Lower leg skin (tissue), 3 donors: Measurements from ENCODE around the gene PRKCE.

Source experiments
- POLR2A ChIP-seq, 2 donors: fragments of 450-650 bp; IDR thresholded peaks; one replicate each; pipeline ENCODE4 v1.6.1; 2016 to 2017; ENCODE audit warnings: antibody characterized with exemption in 2 of 2, mild to moderate bottlenecking in 1 of 2, moderate library complexity in 1 of 2
- TF ChIP-seq, protein P1 (sequence below), 3 donors: fragments of 450-650 bp; IDR thresholded peaks; one replicate each; pipeline ENCODE4 v1.5.1; 2016; ENCODE audit warnings: antibody characterized with exemption in 3 of 3, mild to moderate bottlenecking in 3 of 3, moderate library complexity in 2 of 3

GRCh38 chr2:45612731-45613130 lies 38.7 kb upstream of the PRKCE start:
- TF ChIP-seq, protein P1, sequence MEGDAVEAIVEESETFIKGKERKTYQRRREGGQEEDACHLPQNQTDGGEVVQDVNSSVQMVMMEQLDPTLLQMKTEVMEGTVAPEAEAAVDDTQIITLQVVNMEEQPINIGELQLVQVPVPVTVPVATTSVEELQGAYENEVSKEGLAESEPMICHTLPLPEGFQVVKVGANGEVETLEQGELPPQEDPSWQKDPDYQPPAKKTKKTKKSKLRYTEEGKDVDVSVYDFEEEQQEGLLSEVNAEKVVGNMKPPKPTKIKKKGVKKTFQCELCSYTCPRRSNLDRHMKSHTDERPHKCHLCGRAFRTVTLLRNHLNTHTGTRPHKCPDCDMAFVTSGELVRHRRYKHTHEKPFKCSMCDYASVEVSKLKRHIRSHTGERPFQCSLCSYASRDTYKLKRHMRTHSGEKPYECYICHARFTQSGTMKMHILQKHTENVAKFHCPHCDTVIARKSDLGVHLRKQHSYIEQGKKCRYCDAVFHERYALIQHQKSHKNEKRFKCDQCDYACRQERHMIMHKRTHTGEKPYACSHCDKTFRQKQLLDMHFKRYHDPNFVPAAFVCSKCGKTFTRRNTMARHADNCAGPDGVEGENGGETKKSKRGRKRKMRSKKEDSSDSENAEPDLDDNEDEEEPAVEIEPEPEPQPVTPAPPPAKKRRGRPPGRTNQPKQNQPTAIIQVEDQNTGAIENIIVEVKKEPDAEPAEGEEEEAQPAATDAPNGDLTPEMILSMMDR (IDR thresholded peaks at IDR 0.05): no peak
- TF ChIP-seq POLR2A (IDR thresholded peaks at IDR 0.05): no peak
